Trophoblast cell (in vitro differentiated cells and primary cell): ENCODE data around the gene TNFRSF4.
A peak's percentile ranks its signal among the peaks of the same experiment; 100 is the strongest.

Experiments used
- DNase-seq, 2 donors: peaks; one replicate each; pipeline ENCODE4 v3.0.0-alpha.2; 2016
- H2AFZ ChIP-seq: 2 replicates; pipeline ENCODE4 v1.6.1; 2013; ENCODE audit warnings: low read length, moderate library complexity, mild to moderate bottlenecking; ENCODE audit not compliant: insufficient read depth, poor library complexity
- H2AK5ac ChIP-seq: 2 replicates; pipeline ENCODE4 v1.6.1; 2013; ENCODE audit warnings: mild to moderate bottlenecking, low read length
- H2BK120ac ChIP-seq: 2 replicates; pipeline ENCODE4 v1.6.1; 2013; ENCODE audit warnings: low read length, mild to moderate bottlenecking, moderate library complexity; ENCODE audit not compliant: insufficient read depth, poor library complexity
- H2BK12ac ChIP-seq: 2 replicates; pipeline ENCODE4 v1.6.1; 2013; ENCODE audit warnings: mild to moderate bottlenecking, low read length, moderate library complexity
- H2BK5ac ChIP-seq: 2 replicates; pipeline ENCODE4 v1.6.1; 2013; ENCODE audit warnings: low read length, low read depth, moderate library complexity, mild to moderate bottlenecking; ENCODE audit not compliant: poor library complexity
- H3K14ac ChIP-seq: 2 replicates; pipeline ENCODE4 v1.6.1; 2013; ENCODE audit warnings: mild to moderate bottlenecking, low read length
- H3K18ac ChIP-seq: 2 replicates; pipeline ENCODE4 v1.6.1; 2013; ENCODE audit warnings: mild to moderate bottlenecking, low read length
- H3K23ac ChIP-seq: 2 replicates; pipeline ENCODE4 v1.6.1; 2013; ENCODE audit warnings: low read length
- H3K27ac ChIP-seq: 2 replicates; pipeline ENCODE4 v1.5.1; 2013; ENCODE audit warnings: low read depth, mild to moderate bottlenecking, inconsistent platforms, low read length, moderate library complexity
- H3K27me3 ChIP-seq: 2 replicates; pipeline ENCODE4 v1.6.1; 2013; ENCODE audit warnings: inconsistent platforms, mild to moderate bottlenecking, low read length, moderate library complexity; ENCODE audit not compliant: insufficient read depth
- H3K36me3 ChIP-seq, 2 experiments: 1 replicate in 1 of 2; 2 replicates in 1 of 2; pipeline ENCODE4 v1.6.1; 2013; ENCODE audit warnings: low read length in 2 of 2, mild to moderate bottlenecking in 2 of 2, moderate library complexity in 1 of 2; ENCODE audit not compliant: insufficient read depth in 2 of 2, control insufficient read depth in 1 of 2
- H3K4ac ChIP-seq: 2 replicates; pipeline ENCODE4 v1.6.1; 2013; ENCODE audit warnings: low read depth, mild to moderate bottlenecking, low read length, moderate library complexity
- H3K4me1 ChIP-seq, 2 experiments: 1 replicate in 1 of 2; 2 replicates in 1 of 2; pipeline ENCODE4 v1.6.1; 2013; ENCODE audit warnings: low read length in 2 of 2, mild to moderate bottlenecking in 2 of 2, moderate library complexity in 1 of 2; ENCODE audit not compliant: insufficient read depth in 2 of 2, control insufficient read depth in 1 of 2
- H3K4me2 ChIP-seq: 2 replicates; pipeline ENCODE4 v1.6.1; 2013; ENCODE audit warnings: inconsistent platforms, mild to moderate bottlenecking, low read length, moderate library complexity
- H3K4me3 ChIP-seq: 2 replicates; pipeline ENCODE4 v1.5.1; 2013; ENCODE audit warnings: mild to moderate bottlenecking, low read depth, low read length, inconsistent platforms
- H3K79me1 ChIP-seq: one replicate; pipeline ENCODE4 v1.6.1; 2013; ENCODE audit warnings: low read length
- H3K79me2 ChIP-seq: 2 replicates; pipeline ENCODE4 v1.6.1; 2013; ENCODE audit warnings: low read length, mild to moderate bottlenecking; ENCODE audit not compliant: control insufficient read depth, insufficient read depth, poor library complexity
- H3K9ac ChIP-seq: 2 replicates; pipeline ENCODE4 v1.6.1; 2013; ENCODE audit warnings: mild to moderate bottlenecking, low read length
- H3K9me3 ChIP-seq: 2 replicates; pipeline ENCODE4 v1.6.1; 2013; ENCODE audit warnings: low read depth, mild to moderate bottlenecking, control low read depth, inconsistent platforms, low read length; ENCODE audit not compliant: insufficient read depth
- H4K12ac ChIP-seq: 2 replicates; pipeline ENCODE4 v1.6.1; 2013; ENCODE audit warnings: low read depth, mild to moderate bottlenecking, low read length, moderate library complexity
- H4K8ac ChIP-seq: 2 replicates; pipeline ENCODE4 v1.6.1; 2013; ENCODE audit warnings: low read depth, mild to moderate bottlenecking, low read length, moderate library complexity
- H4K91ac ChIP-seq: one replicate; pipeline ENCODE4 v1.6.1; 2013; ENCODE audit warnings: low read depth, mild to moderate bottlenecking, low read length, moderate library complexity
- WGBS: extraction: QIAGEN DNeasy Blood & Tissue Kit; methylation state at CpG from one replicate; pipeline ENCODE4 v1.1.7; 2013; ENCODE audit warnings: missing lambda C conversion rate; ENCODE audit not compliant: insufficient read length, insufficient coverage; ENCODE audit errors: extremely low coverage; 5-methylcytosine and 5-hydroxymethylcytosine counted together

Gene TNFRSF4

GRCh38 chr1:1208713-1209433 lies 5.1 kb downstream of the TNFRSF4 start:
- no peak overlapping the region for H4K91ac ChIP-seq
- no peak overlapping the region for H2BK120ac ChIP-seq
- H3K18ac ChIP-seq, result no peak overlapping the region
- no peak overlapping the region for H3K4ac ChIP-seq
- no peak overlapping the region for H3K9ac ChIP-seq
- H4K12ac ChIP-seq, result no peak overlapping the region
- no peak overlapping the region for H3K14ac ChIP-seq
- H3K79me2 ChIP-seq, result no peaks in the 10 kb centered on the region
- H2BK5ac ChIP-seq, result no peak overlapping the region
- no peak overlapping the region for H3K4me2 ChIP-seq
- H3K27me3 ChIP-seq, result peaks cover 11% of the 10 kb centered on the region
- no peak overlapping the region for H2AK5ac ChIP-seq
- H2BK12ac ChIP-seq, result no peak overlapping the region
- H3K27ac ChIP-seq, result no peak overlapping the region
- no peak overlapping the region for H3K4me3 ChIP-seq
- peaks cover 7% of the 10 kb centered on the region for H3K9me3 ChIP-seq
- H2AFZ ChIP-seq, result no peak overlapping the region
- WGBS, result no CpG with 5 or more reads among the region's 38 CpGs
- no peaks in the 10 kb centered on the region for H3K36me3 ChIP-seq
- DNase-seq, result no peak
- H3K79me1 ChIP-seq, result no peaks in the 10 kb centered on the region
- no peaks in the 10 kb centered on the region for H3K4me1 ChIP-seq
- H4K8ac ChIP-seq, result no peak overlapping the region
- H3K23ac ChIP-seq, result no peak overlapping the region

GRCh38 chr1:1207571-1207892 lies 6.4 kb downstream of the TNFRSF4 start:
- Histone ChIP-seq H3K79me2 (no peaks in the 10 kb centered on the region), H2AK5ac (no peak overlapping the region), H4K12ac (no peak overlapping the region), H3K36me3 (no peaks in the 10 kb centered on the region), H3K4me1 (no peaks in the 10 kb centered on the region), H3K4me3 (no peak overlapping the region), H3K4me2 (no peak overlapping the region), H3K9ac (no peak overlapping the region), H2BK12ac (no peak overlapping the region), H2AFZ (no peak overlapping the region), H4K91ac (no peak overlapping the region), H2BK120ac (no peak overlapping the region), H4K8ac (no peak overlapping the region), H3K9me3 (peaks cover 3% of the 10 kb centered on the region), H3K79me1 (no peaks in the 10 kb centered on the region), H2BK5ac (no peak overlapping the region), H3K4ac (no peak overlapping the region), H3K27me3 (peaks cover 11% of the 10 kb centered on the region), H3K27ac (no peak overlapping the region), H3K18ac (no peak overlapping the region), H3K14ac (no peak overlapping the region), H3K23ac (no peak overlapping the region)
- no CpG with 5 or more reads among the region's 11 CpGs for WGBS
- DNase-seq, result no peak

- no peak overlapping the region for H3K4ac ChIP-seq
- H3K36me3 ChIP-seq, result no peaks in the 10 kb centered on the region
- H2AFZ ChIP-seq, result no peak overlapping the region
- no peak overlapping the region for H3K18ac ChIP-seq
- no peak overlapping the region for H3K4me2 ChIP-seq
- no peak overlapping the region for H3K9ac ChIP-seq
- H4K91ac ChIP-seq, result no peak overlapping the region
- H2AK5ac ChIP-seq, result no peak overlapping the region
- no peaks in the 10 kb centered on the region for H3K79me1 ChIP-seq
- no peak overlapping the region for H3K23ac ChIP-seq
- H2BK120ac ChIP-seq, result no peak overlapping the region
- WGBS, result no CpG with 5 or more reads among the region's 19 CpGs
- no peak overlapping the region for H3K4me3 ChIP-seq
- H3K4me1 ChIP-seq, result no peaks in the 10 kb centered on the region
- H3K14ac ChIP-seq, result no peak overlapping the region
- no peak overlapping the region for H3K27ac ChIP-seq
- H3K27me3 ChIP-seq, result peaks cover 11% of the 10 kb centered on the region
- no peaks in the 10 kb centered on the region for H3K79me2 ChIP-seq
- H2BK12ac ChIP-seq, result no peak overlapping the region
- H4K8ac ChIP-seq, result no peak overlapping the region
- no peak for DNase-seq
- no peak overlapping the region for H4K12ac ChIP-seq
- H3K9me3 ChIP-seq, result peaks cover 1% of the 10 kb centered on the region
- H2BK5ac ChIP-seq, result no peak overlapping the region
Observed at GRCh38 chr1:1206966-1207531, 6.9 kb downstream of the TNFRSF4 start.

GRCh38 chr1:1206376-1206965 lies 7.5 kb downstream of the TNFRSF4 start, which contains the start of gene TNFRSF18:
TSS of gene TNFRSF18 (minus strand) at chr1:1206592. CDS start at chr1:1206571, 21 bp downstream.
- Histone ChIP-seq H3K4me3 (no peak within 1 kb of the TSS), H4K8ac (no peak within 1 kb of the TSS), H3K36me3 (no peaks in the 10 kb centered on the region), H3K4me2 (no peak within 1 kb of the TSS), H3K14ac (no peak within 1 kb of the TSS), H2BK120ac (no peak within 1 kb of the TSS), H3K79me2 (no peaks in the 10 kb centered on the region), H4K12ac (no peak within 1 kb of the TSS), H3K9ac (no peak within 1 kb of the TSS), H2BK12ac (no peak within 1 kb of the TSS), H4K91ac (no peak within 1 kb of the TSS), H3K23ac (no peak within 1 kb of the TSS), H3K4me1 (peaks cover 0 to under 1% of the 10 kb centered on the region in 2 experiments), H3K4ac (no peak within 1 kb of the TSS), H2BK5ac (no peak within 1 kb of the TSS), H3K18ac (no peak within 1 kb of the TSS), H2AFZ (no peak within 1 kb of the TSS), H2AK5ac (no peak within 1 kb of the TSS), H3K27me3 (peaks cover 12% of the 10 kb centered on the region), H3K27ac (no peak within 1 kb of the TSS), H3K9me3 (no peaks in the 10 kb centered on the region), H3K79me1 (no peaks in the 10 kb centered on the region)
- whole genome bisulfite sequencing, result no CpG with 5 or more reads among the region's 49 CpGs
- peak in 1 of 2 donors; percentile 33 for DNase-seq
